ENCODE measurements around the gene MLLT10. TPM values are rescaled to one million over a fixed set of nuclear protein-coding genes. Genes with fewer than 3 reads are reported as not detected.

The MLLT10 gene
- total and polyA plus RNA-seq, 9 of the 15 experiments (the other 6 are each of a cell fraction or from before 2014, with no cell fraction given), result 18.8 to 81.4 (median 64.2) TPM

- TF ChIP-seq DIDO1 (tag; IDR thresholded peaks at IDR 0.05; ENCODE audit: low read depth) (no peak), GATAD2B (IDR thresholded peaks at IDR 0.05; ENCODE audit: borderline replicate concordance) (peak; percentile 52; the same call in 1 of the 2 replicates), XRCC4 (IDR thresholded peaks at IDR 0.05; ENCODE audit: extremely low read depth, insufficient read depth, insufficient read length) (no peak), CHD1 (IDR thresholded peaks at IDR 0.05; ENCODE audit: low read length) (no peak), MCM2 (IDR thresholded peaks at IDR 0.05; ENCODE audit: low read depth) (no peak), POLR2A (conservative IDR thresholded peaks at IDR 0.05) (peak; percentile 63; the same call in 1 of the 2 replicates), MTA2 (IDR thresholded peaks at IDR 0.05; ENCODE audit: low read depth) (no peak), SNRNP70 (optimal IDR thresholded peaks at IDR 0.05; ENCODE audit: low read depth, low read length) (no peak), TEAD2 (tag; IDR thresholded peaks at IDR 0.05) (no peak), HMG20B (CRISPR knock-in tag; IDR thresholded peaks at IDR 0.05) (no peak), SUPT5H (IDR thresholded peaks at IDR 0.05) (peak; percentile 53), TBL1XR1 (IDR thresholded peaks at IDR 0.05; ENCODE audit: low read length in 2 of 2) (peak; percentile 27 to 37; a peak in 2 of 4 replicates), ZNF124 (CRISPR knock-in tag; IDR thresholded peaks at IDR 0.05) (no peak), ILF3 (IDR thresholded peaks at IDR 0.05; ENCODE audit: borderline replicate concordance) (no peak), ZNF263 (CRISPR knock-in tag; IDR thresholded peaks at IDR 0.05; ENCODE audit: borderline replicate concordance) (peak; percentile 43; the same call in 1 of the 2 replicates), ZNF253 (CRISPR knock-in tag; conservative IDR thresholded peaks at IDR 0.05) (no peak), MTF1 (CRISPR knock-in tag; IDR thresholded peaks at IDR 0.05; ENCODE audit: borderline replicate concordance) (no peak), ZNF184 (CRISPR knock-in tag; IDR thresholded peaks at IDR 0.05) (no peak), MYNN (IDR thresholded peaks at IDR 0.05) (no peak; the same call in 1 of the 2 replicates), MYNN (CRISPR knock-in tag; IDR thresholded peaks at IDR 0.05) (no peak), ZNF384 (IDR thresholded peaks at IDR 0.05; ENCODE audit: low read depth, low read length) (0 out of 2 replicates have a peak, but pooled peaks have one; percentile 27), CBX8 (IDR thresholded peaks at IDR 0.05; ENCODE audit: borderline replicate concordance, extremely low read depth, low read depth, low read length, poor library complexity, severe bottlenecking) (no peak)
- TF ChIP-seq, protein P1, sequence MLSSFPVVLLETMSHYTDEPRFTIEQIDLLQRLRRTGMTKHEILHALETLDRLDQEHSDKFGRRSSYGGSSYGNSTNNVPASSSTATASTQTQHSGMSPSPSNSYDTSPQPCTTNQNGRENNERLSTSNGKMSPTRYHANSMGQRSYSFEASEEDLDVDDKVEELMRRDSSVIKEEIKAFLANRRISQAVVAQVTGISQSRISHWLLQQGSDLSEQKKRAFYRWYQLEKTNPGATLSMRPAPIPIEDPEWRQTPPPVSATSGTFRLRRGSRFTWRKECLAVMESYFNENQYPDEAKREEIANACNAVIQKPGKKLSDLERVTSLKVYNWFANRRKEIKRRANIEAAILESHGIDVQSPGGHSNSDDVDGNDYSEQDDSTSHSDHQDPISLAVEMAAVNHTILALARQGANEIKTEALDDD (IDR thresholded peaks at IDR 0.05), result no peak
- TF ChIP-seq, protein P2, sequence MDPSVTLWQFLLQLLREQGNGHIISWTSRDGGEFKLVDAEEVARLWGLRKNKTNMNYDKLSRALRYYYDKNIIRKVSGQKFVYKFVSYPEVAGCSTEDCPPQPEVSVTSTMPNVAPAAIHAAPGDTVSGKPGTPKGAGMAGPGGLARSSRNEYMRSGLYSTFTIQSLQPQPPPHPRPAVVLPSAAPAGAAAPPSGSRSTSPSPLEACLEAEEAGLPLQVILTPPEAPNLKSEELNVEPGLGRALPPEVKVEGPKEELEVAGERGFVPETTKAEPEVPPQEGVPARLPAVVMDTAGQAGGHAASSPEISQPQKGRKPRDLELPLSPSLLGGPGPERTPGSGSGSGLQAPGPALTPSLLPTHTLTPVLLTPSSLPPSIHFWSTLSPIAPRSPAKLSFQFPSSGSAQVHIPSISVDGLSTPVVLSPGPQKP (CRISPR knock-in tag; IDR thresholded peaks at IDR 0.05), result no peak
- TF ChIP-seq, protein P3, sequence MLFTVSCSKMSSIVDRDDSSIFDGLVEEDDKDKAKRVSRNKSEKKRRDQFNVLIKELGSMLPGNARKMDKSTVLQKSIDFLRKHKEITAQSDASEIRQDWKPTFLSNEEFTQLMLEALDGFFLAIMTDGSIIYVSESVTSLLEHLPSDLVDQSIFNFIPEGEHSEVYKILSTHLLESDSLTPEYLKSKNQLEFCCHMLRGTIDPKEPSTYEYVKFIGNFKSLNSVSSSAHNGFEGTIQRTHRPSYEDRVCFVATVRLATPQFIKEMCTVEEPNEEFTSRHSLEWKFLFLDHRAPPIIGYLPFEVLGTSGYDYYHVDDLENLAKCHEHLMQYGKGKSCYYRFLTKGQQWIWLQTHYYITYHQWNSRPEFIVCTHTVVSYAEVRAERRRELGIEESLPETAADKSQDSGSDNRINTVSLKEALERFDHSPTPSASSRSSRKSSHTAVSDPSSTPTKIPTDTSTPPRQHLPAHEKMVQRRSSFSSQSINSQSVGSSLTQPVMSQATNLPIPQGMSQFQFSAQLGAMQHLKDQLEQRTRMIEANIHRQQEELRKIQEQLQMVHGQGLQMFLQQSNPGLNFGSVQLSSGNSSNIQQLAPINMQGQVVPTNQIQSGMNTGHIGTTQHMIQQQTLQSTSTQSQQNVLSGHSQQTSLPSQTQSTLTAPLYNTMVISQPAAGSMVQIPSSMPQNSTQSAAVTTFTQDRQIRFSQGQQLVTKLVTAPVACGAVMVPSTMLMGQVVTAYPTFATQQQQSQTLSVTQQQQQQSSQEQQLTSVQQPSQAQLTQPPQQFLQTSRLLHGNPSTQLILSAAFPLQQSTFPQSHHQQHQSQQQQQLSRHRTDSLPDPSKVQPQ (CRISPR knock-in tag; IDR thresholded peaks at IDR 0.05; ENCODE audit: borderline replicate concordance), result no peak
Measured at GRCh38 chr10:21495752-21496342, 38.2 kb upstream of the MLLT10 start (continued).
